ENCODE measurements around the gene LUC7L2. TPM values are rescaled to one million over a fixed set of nuclear protein-coding genes. Genes with fewer than 3 reads are reported as not detected.

Gene LUC7L2
- total and polyA plus RNA-seq, 2 of the 8 experiments (the other 6 are each of a cell fraction or from before 2014, with no cell fraction given): 22.9 to 67.8 TPM

DNA sequence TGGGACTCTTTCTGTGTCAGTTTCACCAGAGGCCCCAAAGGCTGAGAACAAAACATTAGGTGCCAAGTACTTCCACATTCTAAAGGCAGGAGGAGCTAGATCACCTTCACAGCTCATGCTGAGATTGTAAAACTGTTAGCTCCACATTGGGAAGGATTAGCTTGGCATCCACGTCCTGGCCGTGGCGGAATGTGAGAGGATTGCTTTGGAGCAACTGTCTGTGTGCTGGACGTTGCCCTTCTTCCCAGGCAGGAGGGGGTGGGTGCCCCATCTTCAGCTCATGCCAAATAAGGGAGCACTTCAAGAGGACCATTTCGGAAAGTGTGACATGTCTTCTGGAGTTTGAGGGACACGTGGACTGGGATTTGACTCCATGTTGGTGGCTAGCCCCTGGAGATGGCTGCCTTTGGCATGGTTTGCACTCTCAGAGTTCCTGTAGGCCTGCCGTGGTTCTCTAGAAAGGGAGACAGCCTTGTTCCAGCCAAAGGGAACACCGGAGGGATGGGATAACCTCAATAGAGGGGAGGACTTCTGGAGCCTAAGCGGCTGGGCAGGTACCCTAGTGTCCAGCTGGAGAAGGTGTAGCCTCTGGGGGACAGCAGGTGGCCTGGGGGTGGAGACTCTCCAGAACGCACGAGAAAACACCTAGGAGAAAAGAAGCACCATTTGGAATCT lies 38.5 kb upstream of the LUC7L2 start:
- no peak overlapping the region for H2BK5ac ChIP-seq (ENCODE audit: low read depth, low read length)
- WGBS, 2 experiments (ENCODE audit: extremely low coverage in 1 of 2, insufficient coverage in 1 of 2, insufficient read length in 1 of 2, insufficient replicate concordance in 2 of 2, low coverage in 1 of 2, low lambda C conversion rate in 2 of 2, missing lambda C conversion rate in 1 of 2): 83% methylated on average over 11 of the region's 11 CpGs; no CpG with 5 or more reads in 1 of the 2 experiments
- peak overlapping the region; percentile 29; the same call in 1 of the 2 replicates for H2BK12ac ChIP-seq (ENCODE audit: low read depth, low read length)
- H4K91ac ChIP-seq (replicated peaks; ENCODE audit: insufficient read length, low read length): no peak overlapping the region
- no peaks in the 10 kb centered on the region; a peak in 1 of 4 replicates for H3K9me3 ChIP-seq (ENCODE audit: insufficient read depth in 2 of 2, low read depth in 1 of 2, low read length in 1 of 2)
- no peak overlapping the region for H2AK5ac ChIP-seq (ENCODE audit: low read depth, low read length)
- H3K56ac ChIP-seq (replicated peaks; ENCODE audit: insufficient read length, low read depth, low read length): no peak overlapping the region
- no peaks in the 10 kb centered on the region for H3K79me1 ChIP-seq (ENCODE audit: low read depth, low read length)
- H3K14ac ChIP-seq (ENCODE audit: insufficient read length): no peak overlapping the region
- no peak overlapping the region for H3K4me2 ChIP-seq (ENCODE audit: insufficient read depth in 1 of 2, low read depth in 2 of 2, low read length in 2 of 2)
- H2AFZ ChIP-seq (ENCODE audit: low read length): peak overlapping the region; percentile 55; the same call in 1 of the 2 replicates
- H3K18ac ChIP-seq (ENCODE audit: extremely low read depth, low read length): no peak overlapping the region
- POLR2A ChIA-PET (ENCODE audit: partially characterized antibody): interaction anchor here (1.2 to 2.0 kb wide), 2 partner anchors 11 to 38 kb away, joined by 4 to 5 read pairs; partner anchors contain the start of gene LUC7L2
- no peaks in the 10 kb centered on the region for H4K20me1 ChIP-seq (replicated peaks in 1 of 2; ENCODE audit: control insufficient read depth in 1 of 2, insufficient read depth in 2 of 2, low read length in 2 of 2)
- H2BK120ac ChIP-seq (replicated peaks; ENCODE audit: low read depth, low read length): no peak overlapping the region
- no peak overlapping the region for H4K5ac ChIP-seq (ENCODE audit: insufficient read length, low read depth, low read length)
- H3K36me3 ChIP-seq (ENCODE audit: control insufficient read depth in 2 of 4, insufficient read depth in 4 of 4, low read length in 3 of 4): no peaks in the 10 kb centered on the region
- no peak overlapping the region for H3K27ac ChIP-seq (ENCODE audit: low read depth, low read length)
- CTCF ChIA-PET (ENCODE audit: partially characterized antibody): interaction anchor here (0.5 to 4.0 kb wide), 22 partner anchors 8 to 251 kb away, joined by 3 to 54 read pairs (median 3); partner anchors contain the start of genes FMC1 and LUC7L2
- H3K27me3 ChIP-seq (replicated peaks in 1 of 4; ENCODE audit: control insufficient read depth in 3 of 4, extremely low read depth in 1 of 4, insufficient read depth in 3 of 4, low read length in 3 of 4): no peaks in the 10 kb centered on the region
- no peak overlapping the region for H3K9ac ChIP-seq (replicated peaks in 1 of 4; ENCODE audit: extremely low read depth in 1 of 4, low read depth in 3 of 4, low read length in 3 of 4)
- peak; percentile 5 to 44 for DNase-seq (ENCODE audit: low read depth in 1 of 2, low spot score in 2 of 2)
- H2BK15ac ChIP-seq (ENCODE audit: low read length): no peak overlapping the region
- no peak overlapping the region for H3K23ac ChIP-seq (ENCODE audit: insufficient read length)
- TF ChIP-seq, protein P1, sequence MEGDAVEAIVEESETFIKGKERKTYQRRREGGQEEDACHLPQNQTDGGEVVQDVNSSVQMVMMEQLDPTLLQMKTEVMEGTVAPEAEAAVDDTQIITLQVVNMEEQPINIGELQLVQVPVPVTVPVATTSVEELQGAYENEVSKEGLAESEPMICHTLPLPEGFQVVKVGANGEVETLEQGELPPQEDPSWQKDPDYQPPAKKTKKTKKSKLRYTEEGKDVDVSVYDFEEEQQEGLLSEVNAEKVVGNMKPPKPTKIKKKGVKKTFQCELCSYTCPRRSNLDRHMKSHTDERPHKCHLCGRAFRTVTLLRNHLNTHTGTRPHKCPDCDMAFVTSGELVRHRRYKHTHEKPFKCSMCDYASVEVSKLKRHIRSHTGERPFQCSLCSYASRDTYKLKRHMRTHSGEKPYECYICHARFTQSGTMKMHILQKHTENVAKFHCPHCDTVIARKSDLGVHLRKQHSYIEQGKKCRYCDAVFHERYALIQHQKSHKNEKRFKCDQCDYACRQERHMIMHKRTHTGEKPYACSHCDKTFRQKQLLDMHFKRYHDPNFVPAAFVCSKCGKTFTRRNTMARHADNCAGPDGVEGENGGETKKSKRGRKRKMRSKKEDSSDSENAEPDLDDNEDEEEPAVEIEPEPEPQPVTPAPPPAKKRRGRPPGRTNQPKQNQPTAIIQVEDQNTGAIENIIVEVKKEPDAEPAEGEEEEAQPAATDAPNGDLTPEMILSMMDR (IDR thresholded peaks at IDR 0.05; ENCODE audit: control extremely low read depth in 1 of 3, insufficient read depth in 1 of 3, low read depth in 1 of 3, low read length in 3 of 3): peak in 2 of 3 experiments; percentile 49 to 74; a peak in 3 of 4 replicates
- no peak for TF ChIP-seq JUND (IDR thresholded peaks at IDR 0.05; ENCODE audit: low read length)
- TF ChIP-seq, protein P2, sequence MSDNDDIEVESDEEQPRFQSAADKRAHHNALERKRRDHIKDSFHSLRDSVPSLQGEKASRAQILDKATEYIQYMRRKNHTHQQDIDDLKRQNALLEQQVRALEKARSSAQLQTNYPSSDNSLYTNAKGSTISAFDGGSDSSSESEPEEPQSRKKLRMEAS (IDR thresholded peaks at IDR 0.05): no peak
- peak; percentile 57 to 73 for TF ChIP-seq RAD21 (IDR thresholded peaks at IDR 0.05 in 1 of 2, conservative IDR thresholded peaks at IDR 0.05 in 1 of 2; ENCODE audit: low read depth in 2 of 2, low read length in 2 of 2)
- peak; percentile 67 for TF ChIP-seq TEAD4 (IDR thresholded peaks at IDR 0.05; ENCODE audit: low read depth, low read length)
- TF ChIP-seq, protein P3, sequence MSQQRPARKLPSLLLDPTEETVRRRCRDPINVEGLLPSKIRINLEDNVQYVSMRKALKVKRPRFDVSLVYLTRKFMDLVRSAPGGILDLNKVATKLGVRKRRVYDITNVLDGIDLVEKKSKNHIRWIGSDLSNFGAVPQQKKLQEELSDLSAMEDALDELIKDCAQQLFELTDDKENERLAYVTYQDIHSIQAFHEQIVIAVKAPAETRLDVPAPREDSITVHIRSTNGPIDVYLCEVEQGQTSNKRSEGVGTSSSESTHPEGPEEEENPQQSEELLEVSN (IDR thresholded peaks at IDR 0.05): no peak
- no peaks in the 10 kb centered on the region for H3K79me2 ChIP-seq (ENCODE audit: control insufficient read depth in 1 of 2, insufficient read depth in 2 of 2, low read length in 2 of 2)
- H3K4ac ChIP-seq (replicated peaks; ENCODE audit: insufficient read length, low read depth, low read length): no peak overlapping the region
- H3K4me1 ChIP-seq (replicated peaks in 1 of 4; ENCODE audit: control insufficient read depth in 3 of 4, insufficient read depth in 4 of 4, low read length in 3 of 4): peaks cover 0 to 4% (median 0%) of the 10 kb centered on the region in 4 experiments; a peak in 4 of 7 replicates
- no peak overlapping the region for H3K4me3 ChIP-seq (ENCODE audit: extremely low read depth in 1 of 4, insufficient read depth in 2 of 4, low read depth in 3 of 4, low read length in 4 of 4)
- H4K8ac ChIP-seq (ENCODE audit: extremely low read depth, insufficient read depth, low read length): no peak overlapping the region
- FAIRE-seq: peak; percentile 52
- H3K23me2 ChIP-seq (ENCODE audit: low read depth, low read length): no peaks in the 10 kb centered on the region
- H2BK20ac ChIP-seq (ENCODE audit: low read length): no peak overlapping the region

Measured in H1 (cell line).